ENCODE measurements around the gene SPRTN.

Gene SPRTN

GRCh38 chr1:231386466-231386865, 48.4 kb downstream of the SPRTN start:
- Histone ChIP-seq H3K27ac (no peak overlapping the region), H3K4me3 (no peak overlapping the region)
- TF ChIP-seq, protein P1, sequence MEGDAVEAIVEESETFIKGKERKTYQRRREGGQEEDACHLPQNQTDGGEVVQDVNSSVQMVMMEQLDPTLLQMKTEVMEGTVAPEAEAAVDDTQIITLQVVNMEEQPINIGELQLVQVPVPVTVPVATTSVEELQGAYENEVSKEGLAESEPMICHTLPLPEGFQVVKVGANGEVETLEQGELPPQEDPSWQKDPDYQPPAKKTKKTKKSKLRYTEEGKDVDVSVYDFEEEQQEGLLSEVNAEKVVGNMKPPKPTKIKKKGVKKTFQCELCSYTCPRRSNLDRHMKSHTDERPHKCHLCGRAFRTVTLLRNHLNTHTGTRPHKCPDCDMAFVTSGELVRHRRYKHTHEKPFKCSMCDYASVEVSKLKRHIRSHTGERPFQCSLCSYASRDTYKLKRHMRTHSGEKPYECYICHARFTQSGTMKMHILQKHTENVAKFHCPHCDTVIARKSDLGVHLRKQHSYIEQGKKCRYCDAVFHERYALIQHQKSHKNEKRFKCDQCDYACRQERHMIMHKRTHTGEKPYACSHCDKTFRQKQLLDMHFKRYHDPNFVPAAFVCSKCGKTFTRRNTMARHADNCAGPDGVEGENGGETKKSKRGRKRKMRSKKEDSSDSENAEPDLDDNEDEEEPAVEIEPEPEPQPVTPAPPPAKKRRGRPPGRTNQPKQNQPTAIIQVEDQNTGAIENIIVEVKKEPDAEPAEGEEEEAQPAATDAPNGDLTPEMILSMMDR (IDR thresholded peaks at IDR 0.05) = no peak
- DNase-seq (ENCODE audit: low spot score) = no peak

DNA sequence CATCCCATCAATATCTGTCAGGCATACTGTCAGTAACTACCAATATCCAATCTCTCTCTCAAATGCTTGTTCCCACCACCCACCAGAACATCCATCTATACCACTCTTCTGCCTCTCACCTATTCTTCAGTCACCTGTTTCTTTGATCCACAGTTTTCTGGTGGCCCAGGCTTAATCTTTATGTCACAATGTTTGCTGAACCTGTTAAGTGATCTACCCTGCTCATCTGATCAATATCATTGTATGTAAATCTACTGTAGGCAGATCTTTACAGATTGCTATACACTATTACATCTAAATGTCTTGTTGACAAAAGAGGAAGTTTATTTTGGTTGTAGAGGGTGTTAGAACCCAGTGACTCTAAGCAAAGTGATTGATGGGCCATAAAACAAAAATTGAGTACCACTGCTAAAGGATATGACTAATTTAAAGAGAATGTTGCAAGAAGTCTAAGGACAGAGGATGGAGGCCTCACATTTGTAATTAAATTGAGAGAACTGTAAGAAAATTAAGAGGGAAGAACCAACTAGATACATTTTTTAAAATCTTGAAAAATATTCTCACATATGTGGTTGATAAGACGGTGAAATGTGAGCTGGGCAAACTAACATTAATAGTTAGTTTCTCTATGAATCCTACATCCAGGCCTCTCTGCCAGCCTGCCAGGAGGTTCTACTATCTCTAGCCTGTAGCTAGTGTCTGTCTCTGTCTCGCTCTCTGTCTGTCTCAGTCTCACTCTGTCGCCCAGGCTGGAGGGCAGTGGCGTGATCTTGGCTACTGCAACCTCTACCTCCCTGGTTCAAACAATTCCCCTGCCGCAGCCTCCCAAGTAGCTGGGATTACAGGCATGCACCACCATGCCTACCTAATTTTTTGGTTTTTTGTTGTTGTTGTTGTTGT, 49.9 kb downstream of the SPRTN start:
- TF ChIP-seq, protein P1 (IDR thresholded peaks at IDR 0.05) = no peak
- no peak for DNase-seq (ENCODE audit: low spot score)

GRCh38 chr1:231390071-231390470, 52.0 kb downstream of the SPRTN start:
- no peak for DNase-seq (ENCODE audit: low spot score)
- TF ChIP-seq, protein P1 (IDR thresholded peaks at IDR 0.05) = no peak
- Histone ChIP-seq H3K27ac (no peak overlapping the region), H3K4me3 (no peak overlapping the region)

More for the DNA sequence above, 49.9 kb downstream of the SPRTN start:
- Histone ChIP-seq H3K4me3 (no peak overlapping the region), H3K27ac (no peak overlapping the region)

DNA sequence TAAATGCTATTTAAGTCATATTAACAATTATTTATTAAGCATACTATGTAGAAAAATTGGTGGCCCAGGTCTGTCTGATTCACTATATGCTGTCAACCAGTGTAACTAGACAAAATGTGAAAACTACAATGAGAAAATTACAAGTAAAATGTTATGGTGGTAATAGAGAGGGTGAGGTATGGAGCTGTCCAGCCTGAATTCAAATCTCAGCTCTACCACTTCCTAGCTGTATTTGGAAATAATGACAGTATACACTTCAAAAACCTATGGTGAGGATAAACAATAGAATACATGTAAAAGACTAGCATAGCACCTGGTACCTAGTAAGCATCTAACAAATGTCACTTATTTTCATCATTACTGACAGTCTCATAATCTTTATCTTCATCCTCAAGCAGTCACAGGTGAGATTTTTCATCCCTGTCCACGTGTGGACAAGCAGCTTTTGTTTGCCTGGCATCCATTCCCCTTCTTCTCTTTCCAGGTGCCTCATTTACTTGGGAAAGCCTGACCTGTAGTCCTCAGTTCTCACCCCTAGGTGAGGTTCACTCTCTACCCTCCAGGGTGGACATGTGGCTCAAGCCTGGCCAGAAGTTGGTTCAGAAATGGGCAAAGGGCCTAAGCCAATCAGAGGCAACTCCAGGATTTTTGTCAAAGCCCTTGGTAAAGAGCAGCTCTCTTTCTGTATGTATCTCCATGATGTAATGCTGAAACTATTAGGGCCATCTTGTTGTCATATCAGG, 54.5 kb downstream of the SPRTN start:
- Histone ChIP-seq H3K4me3 (no peak overlapping the region), H3K27ac (no peak overlapping the region)
- DNase-seq (ENCODE audit: low spot score) = no peak
- TF ChIP-seq, protein P1 (IDR thresholded peaks at IDR 0.05) = no peak

- DNase-seq (ENCODE audit: low spot score) = no peak
- no peak overlapping the region for H3K4me3 ChIP-seq
- TF ChIP-seq, protein P1 (IDR thresholded peaks at IDR 0.05) = no peak
- no peak overlapping the region for H3K27ac ChIP-seq
Observed at GRCh38 chr1:231393668-231394067, 55.6 kb downstream of the SPRTN start.

- DNase-seq (ENCODE audit: low spot score) = no peak
- H3K4me3 ChIP-seq = peak overlapping the region; percentile 4
- TF ChIP-seq, protein P1 (IDR thresholded peaks at IDR 0.05) = no peak
- H3K27ac ChIP-seq = peak overlapping the region; percentile 50 to 80
Observed at GRCh38 chr1:231395076-231395997, 57.2 kb downstream of the SPRTN start.
